Activated CD4-positive, alpha-beta memory T cell treated with anti-CD3 and anti-CD28 coated beads, Interleukin-2, amount 10 ng/mL, durations not matched to agents 7 days and 5 days (primary cell): ENCODE measurements around the gene COL9A3. TPM values are rescaled to one million over a fixed set of nuclear protein-coding genes. Genes with fewer than 3 reads are reported as not detected.
A peak's percentile ranks its signal among the peaks of the same experiment; 100 is the strongest.
"Not testable (repeated sequence)": the region's sequence is repeated elsewhere in the genome, so short reads cannot be mapped to it uniquely, and the experiment has no call there.

Experiments
- CTCF ChIA-PET: fragments of 350-600 bp; sonication (Branson Sonifier 250); formaldehyde crosslinking; loops from one replicate; lab custom pipeline; 2021; ENCODE audit warnings: antibody characterized with exemption, inconsistent platforms; lab: Charles Lee
- POLR2A ChIA-PET: fragments of 350-600 bp; sonication (Branson Sonifier 250); formaldehyde crosslinking; loops from one replicate; lab custom pipeline; 2021; ENCODE audit warnings: antibody characterized with exemption; lab: Charles Lee
- DNase-seq: peaks from one replicate; pipeline ENCODE4 v3.0.0-alpha.2; 2020
- H3K27ac Mint-ChIP-seq: one replicate; pipeline ENCODE4 v1.8.0; 2021; ENCODE audit warnings: mild to moderate bottlenecking, mixed read lengths
- H3K27me3 Mint-ChIP-seq: one replicate; pipeline ENCODE4 v1.8.0; 2021; ENCODE audit warnings: mixed read lengths
- H3K36me3 Mint-ChIP-seq: one replicate; pipeline ENCODE4 v1.8.0; 2021; ENCODE audit warnings: low read depth, mixed read lengths
- H3K4me1 Mint-ChIP-seq: one replicate; pipeline ENCODE4 v1.8.0; 2021; ENCODE audit warnings: mixed read lengths
- H3K4me3 Mint-ChIP-seq: one replicate; pipeline ENCODE4 v1.8.0; 2021; ENCODE audit warnings: mild to moderate bottlenecking, mixed read lengths
- H3K9me3 Mint-ChIP-seq: one replicate; pipeline ENCODE4 v1.8.0; 2021; ENCODE audit warnings: mixed read lengths
- total RNA-seq, 2 experiments: library from RNA; stranded (reverse); gene quantifications; one replicate each; pipeline ENCODE4 v1.2.3, GENCODE V29; 2021

Gene COL9A3
- total RNA-seq, 2 experiments from 2014 or later, result not detected

DNA sequence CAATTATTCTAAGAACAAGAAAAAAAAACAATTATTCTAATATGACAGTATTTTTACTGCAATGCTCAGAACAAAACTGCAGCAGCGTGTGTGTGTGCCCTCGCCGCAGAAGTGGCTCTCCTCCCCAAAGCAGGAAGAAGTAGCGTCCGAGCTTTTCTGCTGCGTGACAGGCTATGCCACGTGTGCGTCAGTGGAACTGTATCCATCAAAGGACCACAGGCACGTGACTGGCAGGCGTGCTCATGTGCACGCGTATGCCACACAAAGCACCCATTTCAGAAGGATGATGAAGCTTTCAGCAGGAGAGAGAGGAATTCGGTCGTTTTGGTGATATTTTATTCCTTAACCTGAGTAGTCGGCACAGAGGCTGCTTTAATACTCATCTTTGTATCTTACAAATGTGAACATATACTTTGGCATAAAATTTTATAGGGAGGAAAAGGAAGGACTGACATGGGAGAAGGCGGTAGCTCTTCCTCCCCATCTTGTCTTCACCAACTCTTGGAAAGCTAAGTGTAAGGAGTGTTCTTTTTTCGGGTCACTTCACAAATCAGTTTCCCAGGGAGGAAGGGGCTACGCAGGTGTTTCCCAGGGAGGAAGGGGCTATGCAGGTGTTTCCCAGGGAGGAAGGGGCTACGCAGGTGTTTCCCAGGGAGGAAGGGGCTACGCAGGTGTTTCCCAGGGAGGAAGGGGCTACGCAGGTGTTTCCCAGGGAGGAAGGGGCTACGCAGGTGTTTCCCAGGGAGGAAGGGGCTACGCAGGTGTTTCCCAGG lies 41.4 kb downstream of the COL9A3 start:
- H3K27me3 Mint-ChIP-seq, result peaks cover 12% of the 10 kb centered on the region
- DNase-seq, result no peak
- H3K4me3 Mint-ChIP-seq, result no peak overlapping the region
- no peaks in the 10 kb centered on the region for H3K9me3 Mint-ChIP-seq
- no peak overlapping the region for H3K27ac Mint-ChIP-seq
- ChIA-PET POLR2A (no interaction called here), CTCF (no interaction called here)
- peaks cover 8% of the 10 kb centered on the region for H3K36me3 Mint-ChIP-seq
- peaks cover 17% of the 10 kb centered on the region for H3K4me1 Mint-ChIP-seq

DNA sequence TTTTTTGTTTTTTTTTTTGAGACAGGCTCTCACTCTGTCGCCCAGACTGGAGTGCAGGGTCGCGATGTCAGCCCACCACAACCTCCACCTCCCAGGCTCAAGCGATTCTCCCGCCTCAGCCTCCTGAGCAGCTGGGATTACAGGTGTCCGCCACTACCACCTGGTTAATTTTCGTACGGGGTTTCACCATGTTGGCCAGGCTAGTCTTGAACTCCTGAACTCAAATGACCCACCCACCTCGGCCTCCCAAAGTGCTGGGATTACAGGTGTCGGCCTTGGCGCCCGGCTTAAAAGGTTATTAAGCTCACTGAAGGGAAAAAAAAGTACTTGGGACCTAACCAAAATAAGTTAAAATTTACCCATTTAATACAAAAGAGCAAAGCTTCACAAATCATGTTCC lies 42.9 kb downstream of the COL9A3 start:
- H3K4me1 Mint-ChIP-seq, result peaks cover 17% of the 10 kb centered on the region
- H3K9me3 Mint-ChIP-seq, result no peaks in the 10 kb centered on the region
- peaks cover 12% of the 10 kb centered on the region for H3K27me3 Mint-ChIP-seq
- CTCF ChIA-PET, result no interaction called here
- H3K36me3 Mint-ChIP-seq, result peaks cover 8% of the 10 kb centered on the region
- H3K4me3 Mint-ChIP-seq, result peak overlapping the region; percentile 55
- DNase-seq, result no peak
- no peak overlapping the region for H3K27ac Mint-ChIP-seq
- POLR2A ChIA-PET, result interaction anchor here (1.1 kb wide), 1 partner anchor 94 kb away, joined by 3 read pairs; no protein-coding TSS in a partner anchor

DNA sequence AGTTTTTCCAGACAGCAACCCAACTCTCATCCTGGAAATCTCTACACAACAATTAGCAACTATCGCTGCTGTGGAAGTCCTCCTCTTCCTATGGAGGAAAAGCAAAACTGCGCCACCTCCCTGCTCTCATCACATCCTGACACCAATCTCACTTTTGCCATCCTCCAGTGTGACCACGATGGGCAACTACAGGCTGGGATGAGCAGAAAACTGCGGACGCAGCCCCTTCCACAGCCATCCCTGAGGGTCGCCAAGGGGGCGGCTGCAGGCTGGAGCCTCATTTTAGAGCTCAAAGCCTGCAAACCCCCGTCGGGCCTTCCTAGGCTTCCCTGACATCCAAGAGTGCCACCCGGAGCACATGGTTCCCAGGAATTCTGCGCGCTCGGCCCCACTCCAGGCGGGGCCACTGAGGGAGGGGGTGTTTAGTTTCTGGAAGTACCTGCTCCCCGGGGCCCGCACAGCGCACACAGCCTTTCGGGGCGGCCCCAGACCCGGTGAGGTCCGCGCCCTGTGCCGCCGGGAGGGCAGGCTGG lies 43.6 kb downstream of the COL9A3 start:
- H3K9me3 Mint-ChIP-seq, result no peaks in the 10 kb centered on the region
- H3K27me3 Mint-ChIP-seq, result peaks cover 16% of the 10 kb centered on the region
- no peak overlapping the region for H3K27ac Mint-ChIP-seq
- ChIA-PET CTCF (interaction anchor here (1.4 kb wide), 1 partner anchor 38 kb away, joined by 3 read pairs; no protein-coding TSS in a partner anchor), POLR2A (interaction anchor here (1.1 to 1.4 kb wide), 3 partner anchors 11 to 94 kb away, joined by 3 to 5 read pairs (median 3); no protein-coding TSS in a partner anchor)
- no peak for DNase-seq
- H3K4me1 Mint-ChIP-seq, result peaks cover 17% of the 10 kb centered on the region
- H3K36me3 Mint-ChIP-seq, result peaks cover 8% of the 10 kb centered on the region
- H3K4me3 Mint-ChIP-seq, result peak overlapping the region; percentile 55

DNA sequence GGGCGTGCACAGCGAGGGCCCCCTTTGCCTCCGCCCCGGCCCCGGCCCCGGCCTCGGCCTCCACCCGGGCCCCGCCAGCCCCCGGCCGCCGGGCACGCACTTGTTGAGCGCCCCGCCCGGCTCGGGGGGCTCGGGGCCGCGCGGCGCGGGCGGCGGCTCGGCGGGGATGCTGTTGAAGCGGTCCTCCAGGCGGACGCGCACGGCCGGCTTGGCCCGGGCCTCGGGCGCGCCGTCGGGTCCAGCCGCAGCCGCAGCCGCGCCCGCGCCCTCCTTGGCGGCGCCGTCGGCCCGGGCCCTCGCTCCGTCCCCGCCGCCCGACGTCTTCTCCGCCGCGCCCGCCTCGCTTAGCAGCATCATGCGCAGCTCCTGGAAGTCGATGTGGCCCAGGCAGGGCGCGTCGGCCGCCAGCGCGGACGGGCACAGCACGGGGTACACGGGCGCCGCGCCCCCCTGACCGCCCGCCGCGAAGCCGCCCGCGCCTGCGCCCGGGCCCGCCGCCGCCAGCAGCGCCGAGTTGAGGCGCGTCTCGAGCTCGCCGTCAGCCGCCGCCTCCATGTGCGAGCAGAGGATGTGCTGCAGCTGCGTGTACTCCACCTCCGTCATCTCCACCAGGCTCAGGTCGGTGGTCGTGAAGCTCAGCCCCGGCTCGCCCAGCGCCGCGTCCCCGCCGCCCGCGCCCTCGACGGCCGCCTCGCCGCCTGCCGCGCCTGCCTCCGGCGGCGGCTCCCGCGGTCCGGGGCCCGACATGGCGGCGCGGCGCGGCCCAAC lies 44.3 kb downstream of the COL9A3 start:
- H3K36me3 Mint-ChIP-seq, result peaks cover 8% of the 10 kb centered on the region
- peak; percentile 45 for DNase-seq
- no peak overlapping the region for H3K27ac Mint-ChIP-seq
- H3K27me3 Mint-ChIP-seq, result peaks cover 20% of the 10 kb centered on the region
- H3K9me3 Mint-ChIP-seq, result no peaks in the 10 kb centered on the region
- peaks cover 17% of the 10 kb centered on the region for H3K4me1 Mint-ChIP-seq
- ChIA-PET CTCF (interaction anchor here (0.6 to 1.4 kb wide), 8 partner anchors 12 to 148 kb away, joined by 3 to 5 read pairs (median 3); no protein-coding TSS in a partner anchor), POLR2A (interaction anchor here (0.8 to 1.8 kb wide), 9 partner anchors 11 to 121 kb away, joined by 3 to 5 read pairs (median 3); no protein-coding TSS in a partner anchor)
- peak overlapping the region; percentile 58 for H3K4me3 Mint-ChIP-seq

DNA sequence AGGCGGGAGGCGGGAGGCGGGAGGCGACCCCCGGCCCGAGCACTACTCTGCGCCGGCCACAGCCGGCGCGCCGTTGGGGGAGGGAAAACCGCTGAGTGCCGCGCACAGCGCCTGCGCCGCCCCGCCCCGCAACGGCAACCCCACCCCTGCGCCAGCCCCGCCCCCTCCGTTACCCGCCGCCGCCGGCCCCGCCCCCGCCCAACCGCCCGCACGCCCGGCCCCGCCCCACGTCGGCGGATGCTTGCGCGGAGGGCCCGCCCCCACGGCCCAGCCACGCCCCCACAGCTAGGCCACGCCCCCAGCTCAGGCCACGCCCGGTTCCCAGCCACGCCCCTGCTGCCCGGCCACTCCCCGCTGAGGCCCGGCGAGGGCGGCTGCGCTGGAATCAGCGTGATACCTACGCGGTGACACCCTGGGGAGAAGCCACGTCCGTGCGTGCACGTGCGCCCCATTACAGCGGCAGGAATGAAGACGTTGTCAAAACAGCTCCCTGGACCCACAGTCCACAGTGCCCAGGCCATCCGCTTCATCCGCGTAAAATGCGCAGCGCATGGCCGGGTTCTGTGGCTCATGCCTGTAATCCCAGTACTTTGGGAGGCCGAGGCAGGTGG lies 45.0 kb downstream of the COL9A3 start, which contains the start of gene TCFL5:
Gene TCFL5, minus strand, starts transcription at position 97 of the 611 bp plus-strand sequence. CDS start 152 bp downstream, outside the sequence.
- ChIA-PET CTCF (interaction anchor here (0.6 to 1.7 kb wide), 8 partner anchors 11 to 147 kb away, joined by 3 to 5 read pairs (median 3); no protein-coding TSS in a partner anchor), POLR2A (interaction anchor here (0.8 to 1.8 kb wide), 10 partner anchors 10 to 121 kb away, joined by 3 to 5 read pairs (median 3); no protein-coding TSS in a partner anchor)
- Mint-ChIP-seq H3K36me3 (peaks cover 8% of the 10 kb centered on the region), H3K9me3 (no peaks in the 10 kb centered on the region), H3K4me1 (peaks cover 17% of the 10 kb centered on the region), H3K4me3 (peak within 1 kb of the TSS; percentile 58), H3K27ac (no peak within 1 kb of the TSS), H3K27me3 (peaks cover 20% of the 10 kb centered on the region)
- DNase-seq, result peak; percentile 95

DNA sequence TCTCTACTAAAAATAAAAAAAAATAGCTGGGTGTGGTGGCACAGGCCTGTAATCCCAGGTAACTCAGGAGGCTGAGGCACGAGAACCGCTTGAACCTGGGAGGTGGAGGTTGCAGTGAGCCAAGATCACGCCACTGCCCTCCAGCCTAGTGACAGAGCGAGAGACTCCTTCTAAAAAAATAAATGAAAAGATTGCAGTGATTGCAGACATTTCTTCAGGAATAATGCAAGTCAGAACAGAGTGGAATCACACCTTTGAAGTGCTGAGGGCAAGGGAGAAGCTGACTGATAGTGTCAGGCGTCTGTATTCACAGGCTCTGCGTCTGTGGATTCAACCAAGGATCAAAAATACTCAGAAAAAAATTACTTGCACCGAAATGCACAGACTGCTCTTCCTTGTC lies 47.4 kb downstream of the COL9A3 start:
- Mint-ChIP-seq H3K4me3 (no peak overlapping the region), H3K4me1 (peaks cover 17% of the 10 kb centered on the region), H3K9me3 (no peaks in the 10 kb centered on the region), H3K36me3 (peaks cover 8% of the 10 kb centered on the region), H3K27me3 (peaks cover 25% of the 10 kb centered on the region), H3K27ac (no peak overlapping the region)
- ChIA-PET CTCF (no interaction called here), POLR2A (no interaction called here)
- DNase-seq, result no peak

DNA sequence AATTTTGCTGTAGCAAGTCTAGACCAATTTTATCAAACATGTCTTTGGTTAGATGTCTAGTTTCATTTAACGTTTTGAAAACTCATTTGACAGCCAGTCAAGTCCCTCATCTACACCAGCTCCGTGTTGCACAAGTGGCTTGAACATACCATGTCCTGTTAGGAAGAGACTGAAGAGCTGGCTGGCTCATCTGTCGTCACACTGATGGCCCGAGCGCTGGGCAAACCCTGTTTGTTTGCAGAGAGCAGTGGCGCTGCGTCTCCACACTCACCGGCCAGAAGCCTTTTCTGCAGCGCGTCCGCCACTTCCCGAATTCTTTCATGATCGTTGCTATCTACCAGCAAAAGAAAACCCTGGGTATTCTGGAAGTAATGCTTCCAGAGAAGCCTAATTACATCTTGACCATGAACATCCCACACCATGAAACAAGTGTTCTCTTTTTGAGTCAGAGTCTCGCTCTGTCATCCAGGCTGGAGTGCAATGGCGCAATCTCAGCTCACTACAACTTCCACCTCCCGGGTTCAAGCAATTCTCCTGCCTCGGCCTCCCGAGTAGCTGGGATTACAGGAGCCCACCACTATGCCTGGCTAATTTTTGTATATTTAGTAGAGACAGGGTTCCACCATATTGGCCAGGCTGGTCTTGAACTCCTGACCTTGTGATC lies 55.5 kb downstream of the COL9A3 start:
- Mint-ChIP-seq H3K27ac (no peak overlapping the region), H3K9me3 (no peaks in the 10 kb centered on the region), H3K36me3 (no peaks in the 10 kb centered on the region), H3K4me3 (no peak overlapping the region), H3K4me1 (peaks cover 18% of the 10 kb centered on the region), H3K27me3 (peaks cover 18% of the 10 kb centered on the region)
- no peak for DNase-seq
- CTCF ChIA-PET, result interaction anchor here (0.6 to 1.6 kb wide), 4 partner anchors 10 to 68 kb away, joined by 3 to 7 read pairs (median 3); partner anchors contain the start of gene TCFL5
- POLR2A ChIA-PET, result interaction anchor here (1.5 kb wide), 1 partner anchor 11 kb away, joined by 3 read pairs; the partner anchor contains the start of gene TCFL5

DNA sequence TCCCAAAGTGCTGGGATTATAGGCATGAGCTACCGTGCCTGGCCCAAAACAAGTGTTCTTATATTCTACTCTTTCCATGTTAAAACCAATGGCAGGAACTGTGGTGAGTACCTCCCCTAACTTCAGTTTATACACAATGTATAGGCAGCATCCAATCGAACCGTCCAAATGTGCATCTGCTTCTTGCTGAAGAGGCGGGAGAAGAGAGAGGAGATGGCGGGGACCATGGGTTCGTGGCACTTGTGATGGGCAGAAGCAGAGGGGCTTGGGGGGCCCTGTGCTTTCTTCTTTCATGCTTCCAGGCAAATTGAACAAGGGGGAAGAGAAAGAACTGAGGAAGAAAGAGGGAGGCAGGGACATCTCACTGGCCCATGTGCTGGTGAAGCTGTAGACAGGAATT lies 56.0 kb downstream of the COL9A3 start:
- Mint-ChIP-seq H3K4me1 (peaks cover 18% of the 10 kb centered on the region), H3K27me3 (peaks cover 15% of the 10 kb centered on the region), H3K4me3 (no peak overlapping the region), H3K36me3 (no peaks in the 10 kb centered on the region), H3K9me3 (no peaks in the 10 kb centered on the region), H3K27ac (no peak overlapping the region)
- DNase-seq, result no peak
- ChIA-PET CTCF (interaction anchor here (0.6 to 1.4 kb wide), 3 partner anchors 11 to 68 kb away, joined by 3 read pairs; partner anchors contain the start of gene TCFL5), POLR2A (no interaction called here)

DNA sequence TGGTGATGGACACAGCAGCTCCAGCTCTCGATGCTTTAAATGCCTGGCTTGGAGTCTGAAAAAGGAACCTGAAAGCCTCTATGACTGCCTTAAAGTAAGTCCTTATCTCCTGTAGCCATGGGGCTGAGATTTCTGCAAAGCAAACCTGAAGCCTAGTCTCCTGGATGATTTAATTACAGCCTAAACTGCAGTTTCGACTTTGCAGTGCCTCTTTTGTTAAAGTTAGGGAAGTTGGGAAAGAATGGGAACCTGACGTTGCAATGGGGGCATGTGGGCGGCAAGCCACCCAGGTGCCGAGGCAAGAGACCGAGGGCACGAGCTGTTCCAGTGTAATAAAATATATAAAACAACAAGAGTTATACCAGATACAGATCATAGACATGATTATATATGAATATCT lies 56.4 kb downstream of the COL9A3 start:
- H3K4me3 Mint-ChIP-seq, result no peak overlapping the region
- no peaks in the 10 kb centered on the region for H3K36me3 Mint-ChIP-seq
- POLR2A ChIA-PET, result no interaction called here
- DNase-seq, result no peak
- H3K9me3 Mint-ChIP-seq, result no peaks in the 10 kb centered on the region
- H3K27ac Mint-ChIP-seq, result no peak overlapping the region
- peaks cover 14% of the 10 kb centered on the region for H3K27me3 Mint-ChIP-seq
- CTCF ChIA-PET, result interaction anchor here (1.1 to 1.4 kb wide), 2 partner anchors 11 to 34 kb away, joined by 3 read pairs; partner anchors contain the start of gene TCFL5
- peaks cover 18% of the 10 kb centered on the region for H3K4me1 Mint-ChIP-seq

DNA sequence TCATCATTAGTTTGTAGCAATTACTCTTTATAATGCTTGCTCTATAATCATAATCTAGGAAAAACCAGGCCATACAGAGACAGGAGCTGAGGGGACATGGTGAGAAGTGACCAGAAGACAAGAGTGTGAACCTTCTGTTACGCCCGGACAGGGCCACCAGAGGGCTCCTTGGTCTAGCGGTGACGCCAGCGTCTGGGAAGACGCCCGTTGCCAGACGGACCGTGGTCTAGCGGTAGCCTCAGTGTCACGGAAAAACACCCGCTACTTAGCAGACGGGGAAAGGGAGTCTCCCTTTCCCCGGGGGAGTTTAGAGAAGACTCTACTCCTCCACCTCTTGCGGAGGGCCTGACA lies 56.8 kb downstream of the COL9A3 start:
- DNase-seq, result peak; percentile 40
- H3K27ac Mint-ChIP-seq, H3K4me3 Mint-ChIP-seq, H3K9me3 Mint-ChIP-seq, H3K36me3 Mint-ChIP-seq, POLR2A ChIA-PET: not testable (repeated sequence)
- CTCF ChIA-PET, result interaction anchor here (1.1 to 1.4 kb wide), 2 partner anchors 12 to 34 kb away, joined by 3 read pairs; partner anchors contain the start of gene TCFL5
- Mint-ChIP-seq H3K27me3 (peaks cover 14% of the 10 kb centered on the region), H3K4me1 (peaks cover 18% of the 10 kb centered on the region)

DNA sequence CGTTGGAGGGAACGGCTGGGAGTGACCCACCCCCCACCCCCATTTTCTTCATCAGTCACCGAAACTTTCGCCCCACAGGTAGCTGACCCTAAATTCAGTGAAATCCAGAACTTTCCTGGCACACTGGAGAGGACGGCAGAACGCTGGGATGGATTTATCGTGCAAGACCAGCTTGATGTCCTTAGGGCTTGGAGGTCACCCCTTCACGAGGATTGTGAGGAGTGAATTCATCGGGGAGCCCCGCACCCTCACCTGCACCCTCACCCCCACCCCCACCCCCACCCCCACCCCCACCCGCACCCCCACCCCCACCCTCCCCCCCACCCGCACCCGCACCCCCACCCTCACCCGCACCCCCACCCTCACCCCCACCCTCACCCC lies 58.1 kb downstream of the COL9A3 start:
- no peak for DNase-seq
- ChIA-PET CTCF (interaction anchor here (0.9 to 1.2 kb wide), 2 partner anchors 27 to 98 kb away, joined by 3 read pairs; no protein-coding TSS in a partner anchor), POLR2A (no interaction called here)
- H3K36me3 Mint-ChIP-seq, result no peaks in the 10 kb centered on the region
- peaks cover 18% of the 10 kb centered on the region for H3K4me1 Mint-ChIP-seq
- no peaks in the 10 kb centered on the region for H3K9me3 Mint-ChIP-seq
- no peak overlapping the region for H3K4me3 Mint-ChIP-seq
- peaks cover 14% of the 10 kb centered on the region for H3K27me3 Mint-ChIP-seq
- H3K27ac Mint-ChIP-seq, result no peak overlapping the region
